Stimulated activated CD4-positive, alpha-beta T cell treated with anti-CD3 and anti-CD28 coated beads, Interleukin-15, amount 100 ng/mL, for 24 hours (primary cell): Measurements from ENCODE around the gene MSL1.

Source experiments
- DNase-seq: peaks from one replicate; pipeline ENCODE4 v3.0.0-alpha.2; 2020

Gene MSL1

GRCh38 chr17:40121181-40122135 lies at the start of gene MSL1:
MSL1 (plus strand) TSS chr17:40121971; CDS start chr17:40122613, 642 bp downstream.
- peak; percentile 89 for DNase-seq

- DNase-seq = no peak
These were observed 49.6 kb upstream of the MSL1 start for GRCh38 chr17:40072040-40072734.

- no peak for DNase-seq
These were observed 48.9 kb upstream of the MSL1 start for GRCh38 chr17:40072735-40073346.

- no peak for DNase-seq
These were observed 48.2 kb upstream of the MSL1 start for GRCh38 chr17:40073454-40074174.

GRCh38 chr17:40074175-40074512 lies 47.6 kb upstream of the MSL1 start:
- no peak for DNase-seq

GRCh38 chr17:40074871-40075200 lies 46.9 kb upstream of the MSL1 start:
- no peak for DNase-seq

GRCh38 chr17:40075201-40075941 lies 46.4 kb upstream of the MSL1 start:
- DNase-seq = peak; percentile 71

- DNase-seq = no peak
These were observed 45.8 kb upstream of the MSL1 start for GRCh38 chr17:40075942-40076498.

- no peak for DNase-seq
These were observed 45.2 kb upstream of the MSL1 start for GRCh38 chr17:40076591-40076990.

- no peak for DNase-seq
These were observed 42.2 kb upstream of the MSL1 start for GRCh38 chr17:40079545-40079944.

GRCh38 chr17:40084477-40084876 lies 37.3 kb upstream of the MSL1 start:
- DNase-seq = no peak

GRCh38 chr17:40086150-40087044 lies 35.4 kb upstream of the MSL1 start:
- DNase-seq = peak; percentile 74

- no peak for DNase-seq
These were observed 34.5 kb upstream of the MSL1 start for GRCh38 chr17:40087049-40087794.

GRCh38 chr17:40087903-40088718 lies 33.7 kb upstream of the MSL1 start:
- DNase-seq = no peak

- no peak for DNase-seq
These were observed 32.5 kb upstream of the MSL1 start for GRCh38 chr17:40089077-40089895.

GRCh38 chr17:40090237-40091119 lies 31.3 kb upstream of the MSL1 start:
- no peak for DNase-seq

GRCh38 chr17:40091691-40092397 lies 29.9 kb upstream of the MSL1 start:
- DNase-seq = no peak
